HTERT RPE-1 (cell line): Measurements from ENCODE around the gene NRAP.

ENCODE experiments used
- in situ Hi-C: fragments of 300-500 bp; cut with MboI; formaldehyde crosslinking; loops from 4 replicates; pipeline ENCODE4 v1.14.3; 2020; ENCODE audit warnings: low sequenced_read_pairs

NRAP gene, protein sequence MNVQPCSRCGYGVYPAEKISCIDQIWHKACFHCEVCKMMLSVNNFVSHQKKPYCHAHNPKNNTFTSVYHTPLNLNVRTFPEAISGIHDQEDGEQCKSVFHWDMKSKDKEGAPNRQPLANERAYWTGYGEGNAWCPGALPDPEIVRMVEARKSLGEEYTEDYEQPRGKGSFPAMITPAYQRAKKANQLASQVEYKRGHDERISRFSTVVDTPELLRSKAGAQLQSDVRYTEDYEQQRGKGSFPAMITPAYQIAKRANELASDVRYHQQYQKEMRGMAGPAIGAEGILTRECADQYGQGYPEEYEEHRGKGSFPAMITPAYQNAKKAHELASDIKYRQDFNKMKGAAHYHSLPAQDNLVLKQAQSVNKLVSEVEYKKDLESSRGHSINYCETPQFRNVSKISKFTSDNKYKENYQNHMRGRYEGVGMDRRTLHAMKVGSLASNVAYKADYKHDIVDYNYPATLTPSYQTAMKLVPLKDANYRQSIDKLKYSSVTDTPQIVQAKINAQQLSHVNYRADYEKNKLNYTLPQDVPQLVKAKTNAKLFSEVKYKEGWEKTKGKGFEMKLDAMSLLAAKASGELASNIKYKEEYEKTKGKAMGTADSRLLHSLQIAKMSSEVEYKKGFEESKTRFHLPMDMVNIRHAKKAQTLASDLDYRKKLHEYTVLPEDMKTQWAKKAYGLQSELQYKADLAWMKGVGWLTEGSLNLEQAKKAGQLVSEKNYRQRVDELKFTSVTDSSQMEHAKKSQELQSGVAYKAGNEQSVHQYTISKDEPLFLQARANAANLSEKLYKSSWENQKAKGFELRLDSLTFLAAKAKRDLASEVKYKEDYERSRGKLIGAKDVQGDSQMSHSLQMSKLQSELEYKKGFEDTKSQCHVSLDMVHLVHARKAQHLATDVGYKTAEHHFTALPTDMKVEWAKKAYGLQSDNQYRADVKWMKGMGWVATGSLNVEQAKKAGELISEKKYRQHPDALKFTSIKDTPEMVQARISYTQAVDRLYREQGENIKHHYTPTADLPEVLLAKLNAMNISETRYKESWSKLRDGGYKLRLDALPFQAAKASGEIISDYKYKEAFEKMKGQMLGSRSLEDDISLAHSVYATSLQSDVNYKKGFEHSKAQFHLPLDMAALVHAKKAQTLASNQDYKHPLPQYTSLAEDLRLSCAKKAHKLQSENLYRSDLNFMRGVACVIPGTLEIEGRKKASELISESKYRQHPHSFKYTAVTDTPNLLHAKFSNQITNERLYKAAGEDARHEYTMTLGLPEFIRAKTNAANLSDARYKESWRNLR (N-terminal part only)

GRCh38 chr10:113663908-113664307 lies at the start of gene NRAP:
TSS of gene NRAP (minus strand) at chr10:113664041. CDS start at chr10:113663882, 159 bp downstream.
- in situ Hi-C loops, result no loop called here

DNA sequence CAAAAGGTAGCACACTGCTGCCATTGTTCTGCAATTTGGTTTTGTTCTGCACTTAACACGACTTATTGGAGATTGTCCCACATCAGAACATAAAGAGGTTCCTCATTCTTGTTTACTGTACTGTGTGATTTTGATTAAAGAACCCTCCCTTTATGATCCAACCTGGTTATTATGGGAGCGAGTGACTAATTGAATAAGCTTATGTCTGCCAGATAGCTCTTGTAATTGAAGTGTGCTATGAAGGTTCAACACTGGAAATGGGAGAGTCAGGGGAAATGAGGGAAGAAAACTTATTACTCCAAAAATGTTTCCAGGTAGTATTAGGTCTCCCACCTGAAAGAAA lies 49.8 kb upstream of the NRAP start:
- in situ Hi-C loops, result no loop called here

GRCh38 chr10:113712755-113713639 lies 49.2 kb upstream of the NRAP start:
- in situ Hi-C loops, result no loop called here

GRCh38 chr10:113712024-113712423 lies 48.2 kb upstream of the NRAP start:
- in situ Hi-C loops, result no loop called here

DNA sequence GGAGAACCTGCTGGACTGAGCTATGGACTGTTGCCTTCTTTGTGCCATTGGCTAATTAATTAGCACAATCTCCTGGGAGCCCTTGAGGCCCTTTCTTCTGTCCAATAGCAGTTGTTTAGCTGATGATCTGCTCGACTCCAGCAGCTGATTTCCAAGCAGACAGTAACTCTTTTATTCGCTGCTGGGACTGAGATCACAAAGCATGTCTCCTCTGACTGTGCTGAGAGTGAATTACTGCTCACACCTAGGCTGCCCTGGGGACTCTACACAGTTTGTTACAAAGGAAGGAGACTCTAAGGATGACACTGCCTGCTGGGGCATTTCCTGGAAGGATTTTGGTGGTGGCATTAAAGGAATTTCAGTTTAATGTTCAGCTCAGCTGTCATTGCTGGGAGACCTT lies 47.3 kb upstream of the NRAP start:
- in situ Hi-C loops, result no loop called here

DNA sequence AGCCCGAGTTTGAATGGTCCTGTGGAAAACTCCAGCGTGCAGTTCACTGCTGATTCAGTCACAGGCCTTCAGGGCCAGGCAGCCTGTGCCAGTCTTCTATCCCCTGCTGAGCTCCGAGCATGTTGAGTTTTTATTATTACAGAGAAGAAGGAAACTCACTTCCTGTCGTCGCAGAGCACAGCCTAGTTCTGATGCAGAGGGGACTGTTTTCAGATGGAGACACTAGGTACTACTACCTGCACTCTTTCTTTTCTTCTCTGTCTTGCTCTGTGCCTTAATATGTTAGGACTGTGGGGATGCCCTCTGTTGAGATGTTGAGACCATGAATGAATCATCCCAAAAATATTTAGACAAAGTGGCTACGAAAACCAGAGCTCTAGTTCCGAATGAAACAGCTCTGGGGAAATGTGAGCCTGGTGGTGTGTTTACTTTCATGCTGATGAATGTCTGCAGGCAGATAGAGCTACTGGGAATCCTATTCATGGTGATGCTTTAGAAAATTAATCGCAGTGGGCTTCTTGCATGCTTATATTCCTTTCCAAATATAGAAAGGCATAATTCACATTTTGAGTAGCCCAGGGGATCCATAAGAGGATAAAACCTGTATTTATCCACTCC lies 45.5 kb upstream of the NRAP start:
- in situ Hi-C loops, result no loop called here

GRCh38 chr10:113708640-113709039 lies 44.8 kb upstream of the NRAP start:
- in situ Hi-C loops, result no loop called here

DNA sequence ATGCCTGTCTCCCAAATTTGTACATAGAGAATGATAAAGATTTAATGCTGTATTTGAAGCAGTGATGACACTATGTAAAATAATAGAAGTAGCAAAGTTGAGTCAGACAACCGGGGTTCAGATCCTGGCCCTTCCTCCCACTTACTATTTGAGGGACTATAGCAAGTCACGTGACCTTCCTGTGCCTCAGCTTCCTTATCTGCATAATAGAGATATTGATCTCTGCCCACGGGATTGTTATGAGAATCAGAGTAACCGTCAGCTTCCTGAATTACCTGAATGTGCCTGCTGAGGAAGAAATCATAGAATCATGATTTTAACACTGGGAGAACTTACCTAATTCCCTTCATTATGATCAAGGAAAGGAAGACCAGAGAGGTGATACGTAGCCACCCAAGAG lies 42.8 kb upstream of the NRAP start:
- in situ Hi-C loops, result no loop called here

DNA sequence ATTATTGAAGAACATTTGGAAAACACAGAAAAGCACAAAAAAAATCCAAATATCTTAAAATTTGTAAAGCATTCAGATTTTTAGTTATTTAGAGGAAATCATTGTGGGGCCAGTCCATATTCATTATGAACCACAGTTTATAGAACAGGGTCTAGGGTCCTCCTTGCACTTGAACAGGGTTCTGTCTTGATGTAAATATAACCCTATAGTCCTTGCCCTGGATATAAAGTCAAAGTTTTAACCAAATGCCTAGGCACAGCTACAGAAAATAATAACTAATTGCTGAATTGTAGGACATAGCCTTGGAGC lies 41.5 kb upstream of the NRAP start:
- in situ Hi-C loops, result no loop called here

- in situ Hi-C loops, result no loop called here
Observed at GRCh38 chr10:113704637-113705343, 40.9 kb upstream of the NRAP start.

- in situ Hi-C loops, result no loop called here
Observed at GRCh38 chr10:113697595-113697994, 33.8 kb upstream of the NRAP start.

DNA sequence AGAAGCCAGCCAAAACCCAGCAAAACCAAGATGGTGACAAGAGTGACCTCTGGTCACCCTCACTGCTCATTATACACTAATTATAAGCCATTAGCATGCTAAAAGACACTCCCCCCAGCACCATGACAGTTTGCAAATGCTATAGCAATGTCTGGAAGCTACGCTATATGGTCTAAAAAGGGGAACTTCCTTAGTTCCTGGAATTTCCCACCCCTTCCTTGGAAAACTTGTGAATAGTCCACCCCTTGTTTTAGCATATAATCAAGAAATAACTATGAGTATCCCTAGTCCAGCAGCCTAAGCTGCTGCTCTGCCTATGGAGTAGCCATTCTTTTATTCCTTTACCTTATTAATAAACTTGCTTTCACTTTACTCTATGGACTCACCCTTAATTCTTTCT lies 31.9 kb upstream of the NRAP start:
- in situ Hi-C loops, result no loop called here

DNA sequence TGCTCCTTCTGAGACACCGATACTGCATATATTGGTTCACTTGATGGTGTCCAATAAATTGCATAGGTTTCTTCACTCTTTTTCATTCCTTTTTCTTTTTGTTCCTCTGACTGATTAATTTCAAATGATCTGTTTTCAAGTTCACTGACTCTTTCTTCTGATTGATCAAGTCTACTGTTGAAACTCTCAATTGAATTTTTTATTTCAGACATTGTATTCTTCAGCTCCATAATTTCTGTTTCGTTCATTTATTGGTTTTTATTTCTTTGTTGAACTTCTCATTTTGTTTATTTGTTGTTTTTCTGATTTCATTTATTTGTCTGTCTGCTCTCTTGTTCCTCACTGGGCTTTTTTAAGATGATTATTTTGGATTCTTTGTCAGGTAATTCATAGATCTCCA lies 29.5 kb upstream of the NRAP start:
- in situ Hi-C loops, result no loop called here

- in situ Hi-C loops, result no loop called here
Observed at GRCh38 chr10:113692271-113692670, 28.4 kb upstream of the NRAP start.

- in situ Hi-C loops, result no loop called here
Observed at GRCh38 chr10:113691381-113691780, 27.5 kb upstream of the NRAP start.

DNA sequence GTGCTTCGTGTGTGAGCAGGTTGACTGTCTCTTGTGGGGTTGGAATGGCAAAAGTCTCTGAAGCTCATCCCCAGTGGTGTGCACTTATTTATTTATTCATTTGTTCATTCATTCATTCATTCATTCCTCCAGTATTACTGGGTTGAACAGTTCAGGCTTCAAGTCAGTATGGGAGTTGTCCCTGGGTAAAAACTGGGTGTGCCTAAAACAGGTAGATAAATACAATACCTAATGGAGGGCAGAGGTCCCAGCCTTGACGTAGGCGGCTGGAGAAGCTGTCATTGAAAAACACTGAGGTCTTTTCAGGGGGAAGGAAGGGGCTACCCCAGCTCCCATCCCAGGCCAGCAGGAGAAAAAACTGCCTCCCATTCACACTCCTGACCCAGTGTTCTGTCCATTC lies 26.9 kb upstream of the NRAP start:
- in situ Hi-C loops, result no loop called here

DNA sequence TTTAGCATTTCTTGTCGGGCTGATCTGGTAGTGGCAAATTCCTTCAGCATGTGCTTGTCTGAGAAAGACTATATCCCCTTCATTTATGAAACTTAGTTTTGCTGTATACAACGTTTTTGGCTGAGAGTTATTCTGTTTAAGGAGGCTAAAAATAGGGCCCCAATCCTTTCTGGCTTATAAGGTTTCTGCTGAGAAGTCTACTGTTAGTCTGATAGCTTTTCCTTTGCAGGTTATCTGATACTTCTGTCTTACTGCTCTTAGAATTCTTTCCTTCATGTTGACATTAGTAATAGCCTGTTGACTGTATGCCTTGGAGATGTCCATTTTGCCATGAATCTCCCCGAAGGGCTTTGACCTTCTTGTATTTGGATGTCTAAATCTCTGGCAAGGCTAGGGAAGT lies 25.7 kb upstream of the NRAP start:
- in situ Hi-C loops, result no loop called here

DNA sequence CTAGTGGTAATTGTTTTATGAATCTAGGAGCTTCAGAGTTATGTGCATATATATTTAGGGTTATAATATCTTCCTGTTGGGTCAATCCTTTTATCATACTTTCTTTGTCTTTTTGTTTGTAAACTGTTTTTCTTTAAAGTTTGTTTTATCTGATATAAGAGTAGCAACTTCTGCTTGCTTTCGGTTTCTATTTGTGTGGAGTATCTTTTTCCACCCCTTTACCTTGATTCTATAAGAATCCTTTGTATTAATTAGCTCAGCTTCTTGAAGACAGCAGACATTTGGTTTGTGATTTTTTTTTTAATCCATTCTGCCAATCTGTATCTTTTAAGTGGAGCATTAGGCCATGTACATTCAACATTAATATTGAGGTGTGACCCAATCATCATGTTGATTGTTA lies 25.2 kb upstream of the NRAP start:
- in situ Hi-C loops, result no loop called here

DNA sequence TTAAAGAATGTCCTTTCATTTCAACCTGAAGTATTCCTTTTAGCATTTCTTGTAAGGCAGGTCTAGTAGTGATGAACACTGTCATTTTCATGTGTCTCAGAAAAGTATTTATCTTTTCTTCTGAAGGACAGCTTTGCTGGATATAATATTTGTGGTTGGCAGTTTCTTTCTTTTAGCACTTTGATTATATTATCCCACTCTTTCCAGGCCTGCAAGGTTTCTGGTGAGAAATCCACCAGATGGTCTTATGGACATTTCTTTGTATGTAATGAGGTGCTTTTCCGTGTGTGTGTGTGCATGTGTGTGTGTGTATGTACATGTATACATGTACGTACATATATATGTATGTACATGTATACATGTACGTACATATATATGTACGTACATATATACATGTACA lies 23.2 kb upstream of the NRAP start:
- in situ Hi-C loops, result no loop called here

GRCh38 chr10:113686028-113686427 lies 22.2 kb upstream of the NRAP start:
- in situ Hi-C loops, result no loop called here
